Neutrophil (primary cell): ENCODE data around the gene CENPB.

Source experiments
- H3K27ac ChIP-seq: fragments of 200-600 bp; sonication (generic); 2 replicates; pipeline ENCODE4 v1.5.1; 2016; ENCODE audit warnings: mild to moderate bottlenecking, moderate library complexity
- H3K27me3 ChIP-seq: fragments of 200-600 bp; sonication (generic); 2 replicates; pipeline ENCODE4 v1.6.0; 2016; ENCODE audit warnings: mild to moderate bottlenecking
- H3K36me3 ChIP-seq: fragments of 200-600 bp; sonication (generic); 2 replicates; pipeline ENCODE4 v1.5.1; 2017
- H3K4me1 ChIP-seq, 2 experiments: fragments of 200-600 bp in 1 of 2; sonication (generic) in 1 of 2; 1 replicate in 1 of 2; 2 replicates in 1 of 2; pipeline versions ENCODE4 v1.5.1 to v1.6.1; 2013 to 2016; ENCODE audit warnings: low read depth in 1 of 2, low read length in 1 of 2, mild to moderate bottlenecking in 1 of 2, moderate library complexity in 1 of 2; ENCODE audit not compliant: control insufficient read depth in 1 of 2, insufficient read depth in 1 of 2
- H3K4me3 ChIP-seq, 2 experiments: fragments of 200-600 bp in 1 of 2; sonication (generic) in 1 of 2; 1 replicate in 1 of 2; 2 replicates in 1 of 2; pipeline ENCODE4 v1.5.1; 2013 to 2016; ENCODE audit warnings: low read depth in 1 of 2, low read length in 1 of 2, mild to moderate bottlenecking in 1 of 2, moderate library complexity in 1 of 2
- H3K9me3 ChIP-seq: fragments of 200-600 bp; sonication (generic); 2 replicates; pipeline ENCODE4 v1.5.1; 2016
- TF ChIP-seq, protein P1 (sequence below): fragments of 200-600 bp; sonication (generic); IDR thresholded peaks from 2 replicates; pipeline ENCODE4 v1.5.1; 2016; ENCODE audit warnings: antibody characterized with exemption

Gene CENPB

DNA sequence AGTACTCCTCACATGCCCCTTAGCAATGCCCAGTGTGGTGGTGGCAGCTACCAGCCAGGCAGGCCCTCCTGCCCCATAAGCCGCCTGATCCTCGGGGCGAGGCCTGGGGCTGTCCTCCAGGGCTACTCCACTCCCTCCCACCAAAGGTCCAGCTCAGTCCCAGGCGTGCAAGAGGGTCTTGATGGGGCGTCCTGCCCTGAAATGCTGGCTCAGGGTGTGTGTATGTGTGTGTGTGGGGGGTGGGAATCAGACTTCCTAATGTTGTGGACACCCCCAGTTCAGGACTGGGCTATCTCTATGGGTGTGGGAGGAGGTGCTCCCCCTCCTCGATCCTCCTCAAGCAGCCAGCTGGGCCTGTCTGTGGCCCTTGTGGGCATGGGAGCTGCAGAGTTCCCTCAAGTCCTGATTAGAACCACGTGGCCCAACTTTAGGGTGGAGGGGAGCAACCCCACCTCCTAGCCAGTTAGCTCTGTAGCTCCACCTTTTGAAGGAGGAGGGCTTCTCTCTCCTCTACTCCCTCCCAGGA is 46.6 kb downstream of the CENPB start:
- Histone ChIP-seq H3K9me3 (no peaks in the 10 kb centered on the region), H3K4me1 (peaks cover 4% of the 10 kb centered on the region in 2 experiments), H3K4me3 (no peak overlapping the region), H3K27ac (no peak overlapping the region), H3K36me3 (no peaks in the 10 kb centered on the region), H3K27me3 (peaks cover 21% of the 10 kb centered on the region)
- TF ChIP-seq, protein P1, sequence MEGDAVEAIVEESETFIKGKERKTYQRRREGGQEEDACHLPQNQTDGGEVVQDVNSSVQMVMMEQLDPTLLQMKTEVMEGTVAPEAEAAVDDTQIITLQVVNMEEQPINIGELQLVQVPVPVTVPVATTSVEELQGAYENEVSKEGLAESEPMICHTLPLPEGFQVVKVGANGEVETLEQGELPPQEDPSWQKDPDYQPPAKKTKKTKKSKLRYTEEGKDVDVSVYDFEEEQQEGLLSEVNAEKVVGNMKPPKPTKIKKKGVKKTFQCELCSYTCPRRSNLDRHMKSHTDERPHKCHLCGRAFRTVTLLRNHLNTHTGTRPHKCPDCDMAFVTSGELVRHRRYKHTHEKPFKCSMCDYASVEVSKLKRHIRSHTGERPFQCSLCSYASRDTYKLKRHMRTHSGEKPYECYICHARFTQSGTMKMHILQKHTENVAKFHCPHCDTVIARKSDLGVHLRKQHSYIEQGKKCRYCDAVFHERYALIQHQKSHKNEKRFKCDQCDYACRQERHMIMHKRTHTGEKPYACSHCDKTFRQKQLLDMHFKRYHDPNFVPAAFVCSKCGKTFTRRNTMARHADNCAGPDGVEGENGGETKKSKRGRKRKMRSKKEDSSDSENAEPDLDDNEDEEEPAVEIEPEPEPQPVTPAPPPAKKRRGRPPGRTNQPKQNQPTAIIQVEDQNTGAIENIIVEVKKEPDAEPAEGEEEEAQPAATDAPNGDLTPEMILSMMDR: no peak

DNA sequence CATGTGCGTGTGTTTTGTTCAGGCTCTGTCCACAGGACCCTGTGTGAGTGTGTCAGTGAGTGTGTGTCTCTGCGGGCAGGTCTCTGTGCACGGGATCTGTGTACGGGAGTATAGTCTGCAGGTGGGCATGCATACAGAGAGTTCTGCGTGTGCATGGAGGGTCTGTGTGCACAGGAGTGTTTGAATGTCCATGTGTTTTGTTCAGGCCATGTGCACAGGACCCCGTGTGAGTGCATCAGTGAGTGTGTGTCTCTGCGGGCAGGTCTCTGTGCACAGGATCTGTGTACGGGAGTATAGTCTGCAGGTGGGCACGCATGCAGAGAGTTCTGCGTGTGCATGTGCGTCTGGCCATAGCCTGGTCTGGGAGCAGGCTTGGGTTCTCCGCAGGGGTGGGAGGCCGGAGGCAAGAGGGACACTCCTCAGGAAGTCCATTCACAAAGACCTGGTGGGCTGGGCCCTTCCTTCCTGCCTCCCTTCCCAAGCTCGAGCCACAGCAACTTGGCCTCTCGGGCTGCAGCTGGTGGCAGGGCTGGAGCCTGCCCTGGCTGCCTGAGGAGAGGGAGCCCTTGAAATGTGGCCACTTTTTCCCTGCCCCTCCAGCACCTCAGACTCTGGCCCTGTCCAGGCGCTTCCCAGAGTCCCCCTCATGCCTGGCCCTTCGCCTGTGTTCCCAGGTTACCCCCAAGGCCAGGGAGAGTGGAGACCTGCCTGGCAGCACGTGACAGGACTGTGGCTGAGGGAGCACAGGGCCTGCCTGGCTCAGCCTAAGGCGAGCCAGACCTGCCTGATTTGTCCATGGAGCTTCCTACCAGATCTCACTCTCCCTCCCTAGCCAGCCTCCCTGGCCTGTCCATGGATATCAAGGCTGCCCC is 47.2 kb downstream of the CENPB start:
- H3K9me3 ChIP-seq: no peaks in the 10 kb centered on the region
- H3K4me3 ChIP-seq: no peak overlapping the region
- no peak overlapping the region for H3K27ac ChIP-seq
- no peaks in the 10 kb centered on the region for H3K36me3 ChIP-seq
- H3K27me3 ChIP-seq: peaks cover 20% of the 10 kb centered on the region
- TF ChIP-seq, protein P1: no peak
- H3K4me1 ChIP-seq: no peaks in the 10 kb centered on the region

DNA sequence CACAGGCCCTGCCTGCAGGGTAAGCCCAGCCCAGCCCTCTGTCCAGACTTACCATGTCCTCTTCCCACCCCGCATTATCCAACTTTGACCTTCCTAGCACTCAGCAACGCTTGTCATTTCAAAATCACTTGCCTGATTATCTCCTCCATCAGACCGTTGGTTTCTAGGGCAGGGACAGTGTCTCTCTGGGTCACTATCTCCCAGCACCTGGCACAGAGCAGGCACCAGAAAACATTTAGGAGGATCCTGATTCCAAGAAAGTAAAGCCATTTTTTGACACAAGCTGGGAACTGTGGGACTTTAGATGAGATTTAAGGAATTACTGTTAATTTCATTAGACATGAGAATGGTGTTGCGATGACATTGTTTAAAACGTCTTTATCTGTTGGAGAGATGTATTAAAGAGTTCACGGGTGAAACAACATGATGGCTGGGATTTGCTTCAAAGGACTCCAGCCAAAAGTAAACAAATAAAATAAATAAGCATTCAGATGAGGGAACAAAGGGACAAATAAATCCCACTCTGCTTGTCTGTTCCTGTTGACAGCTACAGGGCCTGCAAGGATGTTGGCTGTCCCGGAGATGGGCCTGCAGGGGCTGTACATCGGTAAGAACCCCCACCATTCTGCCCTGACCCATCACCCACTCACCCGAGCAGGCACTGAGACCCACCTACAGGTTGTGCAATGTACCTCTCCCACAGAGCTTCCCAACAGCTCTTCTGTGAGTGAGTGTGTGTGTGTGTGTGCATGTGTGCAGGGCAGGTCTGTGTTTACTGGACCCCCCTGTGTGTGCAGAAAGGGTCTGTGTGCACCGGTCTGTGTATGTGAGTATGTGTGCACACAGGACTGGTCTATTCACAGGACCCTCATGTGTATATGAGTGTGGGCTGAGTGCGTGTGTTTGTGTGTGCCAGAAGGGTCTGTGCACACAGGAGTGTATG is 48.2 kb downstream of the CENPB start:
- Histone ChIP-seq H3K4me1 (no peaks in the 10 kb centered on the region), H3K9me3 (no peaks in the 10 kb centered on the region), H3K27me3 (peaks cover 24% of the 10 kb centered on the region), H3K4me3 (no peak overlapping the region), H3K27ac (no peak overlapping the region), H3K36me3 (no peaks in the 10 kb centered on the region)
- TF ChIP-seq, protein P1: no peak

DNA sequence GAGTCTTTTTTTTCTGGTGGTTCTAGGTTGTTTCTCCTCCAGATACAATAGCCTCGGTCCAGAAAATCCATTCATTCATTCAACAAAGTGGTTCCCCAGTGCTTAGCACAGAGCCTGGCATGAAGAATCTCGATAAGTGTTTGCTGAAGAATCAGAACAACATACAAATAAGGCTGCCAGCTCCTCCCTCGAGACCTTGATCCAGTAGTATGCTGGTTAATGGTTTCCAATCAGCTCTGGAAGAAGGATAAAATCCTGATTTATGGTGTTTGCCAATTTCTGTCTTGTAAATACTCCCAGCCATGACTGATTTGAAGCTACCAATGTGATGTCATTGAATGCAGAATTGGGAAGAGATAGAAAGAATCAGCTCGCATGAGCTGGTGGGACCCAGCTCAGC is 50.8 kb downstream of the CENPB start:
- no peak overlapping the region for H3K27ac ChIP-seq
- H3K9me3 ChIP-seq: no peaks in the 10 kb centered on the region
- H3K4me3 ChIP-seq: no peak overlapping the region
- no peaks in the 10 kb centered on the region for H3K36me3 ChIP-seq
- TF ChIP-seq, protein P1: no peak
- H3K4me1 ChIP-seq: no peaks in the 10 kb centered on the region
- peaks cover 50% of the 10 kb centered on the region for H3K27me3 ChIP-seq

DNA sequence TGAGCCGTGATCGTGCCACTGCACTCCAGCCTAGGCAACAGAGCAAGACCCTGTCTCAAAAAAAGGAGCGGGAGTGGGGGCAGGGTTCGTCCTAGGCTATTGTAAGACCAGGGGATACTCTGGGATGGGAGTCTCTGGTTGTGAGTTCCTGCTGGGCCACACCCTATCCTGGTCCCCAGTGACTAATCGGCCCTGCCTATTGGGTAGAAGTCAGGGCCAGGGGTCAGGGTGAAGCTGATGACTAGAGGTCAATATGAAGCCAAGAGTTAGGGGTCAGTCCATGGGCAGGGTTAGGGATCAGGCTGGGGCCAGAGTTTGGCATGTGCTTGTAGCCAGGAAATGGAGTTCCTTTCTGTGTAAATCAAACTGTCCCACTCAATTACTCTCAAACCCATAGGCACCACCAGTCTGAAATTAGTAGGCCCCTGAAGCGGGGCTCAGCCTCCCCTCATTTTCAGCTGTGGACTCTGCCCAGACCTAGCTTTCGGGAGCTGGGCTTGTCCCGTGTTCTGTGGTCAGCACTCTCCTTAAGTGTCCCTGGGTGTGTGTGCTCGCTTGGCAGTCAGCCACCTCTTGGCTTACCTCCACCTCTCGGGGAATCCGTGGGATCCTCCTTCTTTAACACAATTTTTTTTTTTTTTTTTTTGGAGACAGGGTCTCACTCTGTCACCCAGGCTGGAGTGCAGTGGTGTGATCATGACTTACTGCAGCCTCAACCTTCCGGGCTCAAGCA is 52.3 kb downstream of the CENPB start:
- Histone ChIP-seq H3K4me1 (no peaks in the 10 kb centered on the region), H3K27ac (no peak overlapping the region), H3K4me3 (no peak overlapping the region), H3K9me3 (no peaks in the 10 kb centered on the region), H3K27me3 (peaks cover 65% of the 10 kb centered on the region), H3K36me3 (no peaks in the 10 kb centered on the region)
- TF ChIP-seq, protein P1: no peak
